OCI-LY1 (cell line): ENCODE measurements around the gene STK4.

Source experiments
- H2AFZ ChIP-seq: fragments of 200-600 bp; sonication (generic), shearing (Covaris generic); 2 replicates; pipeline ENCODE4 v1.6.0; 2014; ENCODE audit warnings: antibody characterized with exemption, mild to moderate bottlenecking, low read length
- H3F3A ChIP-seq: fragments of 200-600 bp; sonication (generic), shearing (Covaris generic); 2 replicates; pipeline ENCODE4 v1.6.0; 2014; ENCODE audit warnings: mild to moderate bottlenecking, antibody characterized with exemption, low read length, moderate library complexity; ENCODE audit not compliant: insufficient read depth
- H3K27ac ChIP-seq: fragments of 200-600 bp; sonication (generic); 2 replicates; pipeline ENCODE4 v1.5.1; 2014; ENCODE audit warnings: low read length, mixed run types, mild to moderate bottlenecking, low read depth; ENCODE audit not compliant: poor library complexity, severe bottlenecking
- H3K27me3 ChIP-seq: fragments of 200-600 bp; sonication (generic); 2 replicates; pipeline ENCODE4 v1.6.0; 2014; ENCODE audit warnings: antibody characterized with exemption, mild to moderate bottlenecking, low read length, moderate library complexity; ENCODE audit not compliant: insufficient read depth
- H3K36me3 ChIP-seq: fragments of 200-600 bp; sonication (generic); 2 replicates; pipeline ENCODE4 v1.6.1; 2014; ENCODE audit warnings: mild to moderate bottlenecking, antibody characterized with exemption, low read length, moderate library complexity, mixed read lengths; ENCODE audit not compliant: insufficient read depth
- H3K4me1 ChIP-seq: fragments of 200-600 bp; sonication (generic); 2 replicates; pipeline ENCODE4 v1.5.1; 2014; ENCODE audit warnings: mild to moderate bottlenecking, low read length, moderate library complexity; ENCODE audit not compliant: insufficient read depth, severe bottlenecking
- H3K4me2 ChIP-seq: fragments of 200-600 bp; sonication (generic), shearing (Covaris generic); 2 replicates; pipeline ENCODE4 v1.6.1; 2014; ENCODE audit warnings: low read length
- H3K4me3 ChIP-seq: fragments of 200-600 bp; sonication (generic); 2 replicates; pipeline ENCODE4 v1.5.1; 2014; ENCODE audit warnings: low read length, low read depth, mild to moderate bottlenecking, mixed read lengths; ENCODE audit not compliant: poor library complexity, severe bottlenecking
- H3K79me2 ChIP-seq: fragments of 200-600 bp; shearing (Covaris generic); 2 replicates; pipeline ENCODE4 v1.6.1; 2016; ENCODE audit warnings: mixed run types, low read length, mixed read lengths; ENCODE audit not compliant: insufficient read depth
- H3K9ac ChIP-seq: fragments of 200-600 bp; sonication (generic), shearing (Covaris generic); 2 replicates; pipeline ENCODE4 v1.6.1; 2014; ENCODE audit warnings: mild to moderate bottlenecking, low read length, mixed read lengths
- H3K9me2 ChIP-seq: fragments of 200-600 bp; sonication (generic), shearing (Covaris generic); 2 replicates; pipeline ENCODE4 v1.6.1; 2014; ENCODE audit warnings: low read depth, mild to moderate bottlenecking, low read length, mixed read lengths
- H3K9me3 ChIP-seq: fragments of 200-600 bp; shearing (Covaris generic); 2 replicates; pipeline ENCODE4 v1.6.1; 2014; ENCODE audit warnings: low read length, mixed read lengths
- H4K20me1 ChIP-seq: fragments of 200-600 bp; sonication (generic), shearing (Covaris generic); 2 replicates; pipeline ENCODE4 v1.6.0; 2016; ENCODE audit warnings: mild to moderate bottlenecking, low read length; ENCODE audit not compliant: insufficient read depth
- EZH2 ChIP-seq: fragments of 200-600 bp; sonication (generic), shearing (Covaris generic); IDR thresholded peaks from 2 replicates; pipeline ENCODE4 v1.8.0; 2017; ENCODE audit warnings: borderline replicate concordance, mixed run types, mild to moderate bottlenecking, antibody characterized with exemption, low read length, moderate library complexity, mixed read lengths
- TF ChIP-seq, protein P1 (sequence below): fragments of 200-600 bp; sonication (generic), shearing (Covaris generic); IDR thresholded peaks from 2 replicates; pipeline ENCODE4 v1.5.1; 2017; ENCODE audit warnings: mild to moderate bottlenecking, antibody characterized with exemption, low read length, moderate library complexity, mixed read lengths

STK4 gene

DNA sequence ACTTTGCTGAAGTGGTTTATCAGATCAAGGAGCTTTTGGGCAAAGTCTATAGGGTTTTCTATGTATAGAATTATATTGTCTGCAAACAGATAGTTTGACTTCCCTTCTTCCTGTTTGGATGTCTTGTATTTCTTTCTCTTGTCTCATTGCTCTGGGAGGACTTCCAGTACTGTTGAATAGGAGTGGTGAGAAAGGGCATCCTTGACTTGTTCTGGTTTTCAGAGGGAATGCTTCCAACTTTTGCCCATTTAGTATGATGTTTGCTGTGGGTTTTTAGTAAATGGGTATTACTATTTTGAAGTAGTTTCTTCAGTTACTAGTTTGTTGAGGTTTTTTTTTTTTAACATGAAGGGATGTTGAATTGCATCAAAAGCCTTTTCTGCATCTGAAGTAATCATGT lies 98.5 kb downstream of the STK4 start:
- H4K20me1 ChIP-seq = no peaks in the 10 kb centered on the region
- H3K4me3 ChIP-seq = no peak overlapping the region
- H3K4me1 ChIP-seq = no peaks in the 10 kb centered on the region
- H3K27me3 ChIP-seq = no peaks in the 10 kb centered on the region
- no peak overlapping the region for H3K4me2 ChIP-seq
- H3K9me3 ChIP-seq = no peaks in the 10 kb centered on the region
- no peak overlapping the region for H2AFZ ChIP-seq
- H3K36me3 ChIP-seq = peaks cover 62% of the 10 kb centered on the region
- TF ChIP-seq, protein P1, sequence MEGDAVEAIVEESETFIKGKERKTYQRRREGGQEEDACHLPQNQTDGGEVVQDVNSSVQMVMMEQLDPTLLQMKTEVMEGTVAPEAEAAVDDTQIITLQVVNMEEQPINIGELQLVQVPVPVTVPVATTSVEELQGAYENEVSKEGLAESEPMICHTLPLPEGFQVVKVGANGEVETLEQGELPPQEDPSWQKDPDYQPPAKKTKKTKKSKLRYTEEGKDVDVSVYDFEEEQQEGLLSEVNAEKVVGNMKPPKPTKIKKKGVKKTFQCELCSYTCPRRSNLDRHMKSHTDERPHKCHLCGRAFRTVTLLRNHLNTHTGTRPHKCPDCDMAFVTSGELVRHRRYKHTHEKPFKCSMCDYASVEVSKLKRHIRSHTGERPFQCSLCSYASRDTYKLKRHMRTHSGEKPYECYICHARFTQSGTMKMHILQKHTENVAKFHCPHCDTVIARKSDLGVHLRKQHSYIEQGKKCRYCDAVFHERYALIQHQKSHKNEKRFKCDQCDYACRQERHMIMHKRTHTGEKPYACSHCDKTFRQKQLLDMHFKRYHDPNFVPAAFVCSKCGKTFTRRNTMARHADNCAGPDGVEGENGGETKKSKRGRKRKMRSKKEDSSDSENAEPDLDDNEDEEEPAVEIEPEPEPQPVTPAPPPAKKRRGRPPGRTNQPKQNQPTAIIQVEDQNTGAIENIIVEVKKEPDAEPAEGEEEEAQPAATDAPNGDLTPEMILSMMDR = no peak
- no peak for TF ChIP-seq EZH2
- H3K9me2 ChIP-seq = no peaks in the 10 kb centered on the region
- no peak overlapping the region for H3K27ac ChIP-seq
- H3K79me2 ChIP-seq = peaks cover 27% of the 10 kb centered on the region
- no peak overlapping the region for H3K9ac ChIP-seq
- no peaks in the 10 kb centered on the region for H3F3A ChIP-seq

DNA sequence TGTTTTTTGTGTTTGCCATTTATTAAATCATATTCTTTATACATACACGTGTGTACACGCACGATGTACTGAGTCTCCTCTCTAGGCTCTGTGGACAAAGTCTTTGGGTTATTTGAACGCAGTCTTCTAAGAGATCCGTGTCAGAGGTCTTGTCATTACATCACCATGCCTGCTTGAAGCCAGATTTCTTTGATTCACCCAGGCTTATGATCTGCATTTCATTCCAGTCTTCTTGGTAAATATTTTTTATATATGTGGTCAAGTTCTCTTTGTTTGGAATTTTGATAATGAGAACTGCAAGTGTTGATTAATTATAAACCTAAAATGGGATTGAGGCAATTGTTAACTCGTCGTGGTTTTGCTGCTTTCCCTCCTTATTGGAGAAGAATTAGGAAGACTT lies 100.1 kb downstream of the STK4 start:
- no peak overlapping the region for H2AFZ ChIP-seq
- H3K9me2 ChIP-seq = no peaks in the 10 kb centered on the region
- H3K4me2 ChIP-seq = no peak overlapping the region
- H3K4me1 ChIP-seq = no peaks in the 10 kb centered on the region
- no peak overlapping the region for H3K27ac ChIP-seq
- no peak overlapping the region for H3K9ac ChIP-seq
- no peaks in the 10 kb centered on the region for H3F3A ChIP-seq
- no peaks in the 10 kb centered on the region for H3K27me3 ChIP-seq
- H4K20me1 ChIP-seq = no peaks in the 10 kb centered on the region
- no peak overlapping the region for H3K4me3 ChIP-seq
- TF ChIP-seq, protein P1 = no peak
- no peak for TF ChIP-seq EZH2
- no peaks in the 10 kb centered on the region for H3K9me3 ChIP-seq
- peaks cover 27% of the 10 kb centered on the region for H3K79me2 ChIP-seq
- H3K36me3 ChIP-seq = peaks cover 64% of the 10 kb centered on the region

DNA sequence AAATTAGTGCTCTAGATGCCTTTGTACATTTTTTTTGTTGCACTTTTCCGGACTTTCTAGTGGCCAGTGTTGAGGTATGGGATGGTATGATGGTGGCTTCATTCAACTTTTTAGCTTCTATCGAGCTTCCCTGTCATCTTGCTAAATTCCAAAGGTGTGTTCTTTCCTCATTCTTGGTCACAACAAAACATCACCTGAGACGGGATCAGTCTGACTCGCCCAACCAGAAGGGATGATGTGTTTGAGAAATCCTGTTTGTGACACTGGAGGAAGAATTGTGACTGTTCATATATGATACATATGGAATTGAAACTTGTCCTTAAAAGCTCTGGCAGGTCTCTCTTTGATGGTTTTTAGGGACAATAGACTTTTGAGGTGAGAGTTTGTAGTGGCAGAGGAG lies 100.8 kb downstream of the STK4 start:
- no peak overlapping the region for H2AFZ ChIP-seq
- no peaks in the 10 kb centered on the region for H3F3A ChIP-seq
- H3K4me2 ChIP-seq = no peak overlapping the region
- no peak overlapping the region for H3K9ac ChIP-seq
- H3K4me1 ChIP-seq = no peaks in the 10 kb centered on the region
- peaks cover 27% of the 10 kb centered on the region for H3K79me2 ChIP-seq
- H3K27ac ChIP-seq = no peak overlapping the region
- H4K20me1 ChIP-seq = no peaks in the 10 kb centered on the region
- peaks cover 58% of the 10 kb centered on the region for H3K36me3 ChIP-seq
- H3K4me3 ChIP-seq = no peak overlapping the region
- no peaks in the 10 kb centered on the region for H3K9me3 ChIP-seq
- no peaks in the 10 kb centered on the region for H3K27me3 ChIP-seq
- no peaks in the 10 kb centered on the region for H3K9me2 ChIP-seq
- TF ChIP-seq EZH2 = no peak
- TF ChIP-seq, protein P1 = no peak
